GM08714 (cell line): ENCODE data around the gene ATG7.
"Not testable (repeated sequence)": the region's sequence is repeated elsewhere in the genome, so short reads cannot be mapped to it uniquely, and the experiment has no call there.

Experiments used
- H3K4me3 ChIP-seq: fragments of 200-500 bp; sonication (Bioruptor generic); 2 replicates; pipeline ENCODE4 v1.5.1; 2014; ENCODE audit warnings: mild to moderate bottlenecking, low read length, inconsistent platforms
- ZNF274 ChIP-seq: IDR thresholded peaks from 2 replicates; pipeline ENCODE4 v1.6.1; 2012; ENCODE audit warnings: mild to moderate bottlenecking, low read depth, low read length

Gene ATG7

DNA sequence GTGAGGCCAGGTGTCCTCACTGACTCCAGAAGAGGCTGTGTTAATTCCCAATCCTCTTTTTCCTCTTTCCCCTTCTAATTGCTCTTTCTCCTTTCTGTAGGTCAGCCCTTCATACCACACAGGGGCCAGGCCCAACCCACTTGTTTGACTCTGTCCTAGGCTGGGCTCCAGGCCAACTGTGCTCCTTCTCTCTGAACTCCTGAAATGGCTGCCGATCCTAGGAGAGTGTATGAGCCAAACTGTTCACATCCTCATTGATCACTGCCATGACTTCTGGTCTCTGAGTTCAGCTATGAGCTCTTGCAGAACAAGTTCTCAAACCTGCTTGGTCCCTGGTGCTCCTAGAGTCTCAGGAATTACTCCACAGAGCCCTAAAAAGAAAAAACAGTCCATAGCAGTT lies 226.4 kb downstream of the ATG7 start:
- no peak for TF ChIP-seq ZNF274

GRCh38 chr3:11499144-11499543 lies 226.9 kb downstream of the ATG7 start:
- TF ChIP-seq ZNF274, result no peak
- H3K4me3 ChIP-seq, result no peak overlapping the region

More for the DNA sequence above, 226.4 kb downstream of the ATG7 start:
- no peak overlapping the region for H3K4me3 ChIP-seq

DNA sequence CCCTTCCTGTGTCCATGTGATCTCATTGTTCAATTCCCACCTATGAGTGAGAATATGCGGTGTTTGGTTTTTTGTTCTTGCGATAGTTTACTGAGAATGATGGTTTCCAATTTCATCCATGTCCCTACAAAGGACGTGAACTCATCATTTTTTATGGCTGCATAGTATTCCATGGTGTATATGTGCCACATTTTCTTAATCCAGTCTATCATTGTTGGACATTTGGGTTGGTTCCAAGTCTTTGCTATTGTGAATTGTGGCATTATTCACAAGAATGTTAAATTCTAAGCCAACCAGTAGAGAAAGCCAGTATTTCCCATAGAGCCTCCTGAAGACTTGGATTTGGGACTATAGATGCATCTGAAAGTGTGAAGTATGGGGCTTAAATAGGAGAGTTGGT lies 230.2 kb downstream of the ATG7 start:
- not testable (repeated sequence) for H3K4me3 ChIP-seq

GRCh38 chr3:11507719-11508118 lies 235.5 kb downstream of the ATG7 start:
- H3K4me3 ChIP-seq, result no peak overlapping the region
- TF ChIP-seq ZNF274, result no peak

DNA sequence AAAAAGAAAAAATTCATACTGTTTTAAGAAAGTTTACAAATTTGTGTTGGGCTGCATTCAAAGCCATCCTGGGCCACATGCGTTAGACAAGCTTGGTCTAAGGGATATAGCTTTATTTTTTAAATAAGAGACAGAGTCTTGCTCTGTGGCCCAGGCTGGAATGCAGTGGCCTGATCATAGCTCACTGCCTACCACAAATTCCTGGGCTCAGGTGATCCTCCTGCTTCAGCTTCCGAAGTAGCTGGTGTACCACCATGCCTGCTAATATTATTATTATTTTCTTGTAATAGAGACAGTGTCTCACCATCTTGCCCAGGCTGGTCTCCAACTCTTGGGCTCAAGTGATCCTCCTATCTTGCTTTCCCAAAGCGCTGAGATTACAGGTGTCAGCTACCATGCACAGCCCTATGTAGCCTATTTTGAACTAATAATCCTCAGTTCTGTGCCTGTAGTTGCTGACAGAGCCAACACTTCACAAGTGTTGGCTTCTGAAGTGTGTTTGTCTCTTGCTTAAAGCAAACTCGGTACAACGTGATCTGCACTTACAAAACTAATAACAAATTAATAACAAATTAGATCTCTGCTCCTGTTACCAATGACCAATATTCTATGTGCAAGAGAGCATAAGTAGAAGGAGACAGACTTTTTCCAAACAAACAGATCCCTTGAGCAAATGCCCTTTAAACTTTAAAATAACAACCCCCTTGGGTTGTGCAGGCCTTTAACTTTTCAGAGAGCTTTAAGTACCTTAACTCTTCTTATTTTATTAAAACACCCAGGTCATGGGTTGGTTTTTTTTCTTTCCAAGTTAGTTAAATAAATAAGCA lies 236.4 kb downstream of the ATG7 start:
- H3K4me3 ChIP-seq, result no peak overlapping the region
- no peak for TF ChIP-seq ZNF274

DNA sequence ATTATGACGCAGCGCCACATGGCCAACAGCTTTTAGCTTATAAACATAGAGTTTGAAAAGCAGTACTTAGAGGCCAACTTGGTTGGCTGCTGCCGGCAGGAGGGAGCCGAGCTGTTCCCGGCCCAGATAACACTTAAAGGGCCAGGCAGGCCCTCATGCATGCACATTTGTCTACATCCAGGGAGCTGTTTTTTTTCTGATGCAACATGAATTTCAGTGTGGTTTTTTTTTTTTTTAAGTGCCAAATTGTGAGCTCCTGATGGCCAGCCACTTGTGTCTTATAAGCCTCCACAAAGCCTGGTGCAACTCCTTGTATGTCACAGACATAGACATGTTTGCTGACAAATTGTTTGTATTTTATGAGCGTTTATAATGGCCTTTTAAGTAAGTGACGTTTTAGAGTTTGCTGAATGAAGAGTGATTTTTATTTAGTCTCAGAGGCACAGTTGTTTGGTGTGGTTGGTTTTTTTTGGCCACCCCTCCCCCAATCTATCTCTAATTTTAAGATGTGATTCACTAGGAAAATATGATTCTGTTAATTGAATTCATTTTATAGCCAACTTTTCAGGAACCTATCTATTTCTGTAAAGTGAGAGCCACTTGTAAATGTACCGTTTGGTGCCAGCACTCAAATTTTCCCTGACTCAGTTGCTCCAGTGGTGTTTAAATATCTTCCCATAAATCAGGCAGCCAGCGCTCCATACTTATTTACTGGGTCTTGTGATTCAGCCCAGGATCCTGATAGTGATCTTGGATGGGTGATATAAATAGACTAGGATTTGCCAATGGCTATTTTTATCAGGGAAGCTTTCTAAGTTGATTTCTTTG lies 237.2 kb downstream of the ATG7 start:
- no peak overlapping the region for H3K4me3 ChIP-seq
- no peak for TF ChIP-seq ZNF274

- no peak overlapping the region for H3K4me3 ChIP-seq
Measured at GRCh38 chr3:11510001-11510340, 237.8 kb downstream of the ATG7 start.

GRCh38 chr3:11510356-11510755 lies 238.2 kb downstream of the ATG7 start:
- no peak overlapping the region for H3K4me3 ChIP-seq
- TF ChIP-seq ZNF274, result no peak

More at GRCh38 chr3:11510001-11510340, 237.8 kb downstream of the ATG7 start:
- TF ChIP-seq ZNF274, result no peak

GRCh38 chr3:11511606-11512005 lies 239.4 kb downstream of the ATG7 start:
- not testable (repeated sequence) for H3K4me3 ChIP-seq

GRCh38 chr3:11513125-11513816 lies 241.1 kb downstream of the ATG7 start:
- H3K4me3 ChIP-seq, result not testable (repeated sequence)

GRCh38 chr3:11513817-11514135 lies 241.6 kb downstream of the ATG7 start:
- no peak for TF ChIP-seq ZNF274
- H3K4me3 ChIP-seq, result no peak overlapping the region

DNA sequence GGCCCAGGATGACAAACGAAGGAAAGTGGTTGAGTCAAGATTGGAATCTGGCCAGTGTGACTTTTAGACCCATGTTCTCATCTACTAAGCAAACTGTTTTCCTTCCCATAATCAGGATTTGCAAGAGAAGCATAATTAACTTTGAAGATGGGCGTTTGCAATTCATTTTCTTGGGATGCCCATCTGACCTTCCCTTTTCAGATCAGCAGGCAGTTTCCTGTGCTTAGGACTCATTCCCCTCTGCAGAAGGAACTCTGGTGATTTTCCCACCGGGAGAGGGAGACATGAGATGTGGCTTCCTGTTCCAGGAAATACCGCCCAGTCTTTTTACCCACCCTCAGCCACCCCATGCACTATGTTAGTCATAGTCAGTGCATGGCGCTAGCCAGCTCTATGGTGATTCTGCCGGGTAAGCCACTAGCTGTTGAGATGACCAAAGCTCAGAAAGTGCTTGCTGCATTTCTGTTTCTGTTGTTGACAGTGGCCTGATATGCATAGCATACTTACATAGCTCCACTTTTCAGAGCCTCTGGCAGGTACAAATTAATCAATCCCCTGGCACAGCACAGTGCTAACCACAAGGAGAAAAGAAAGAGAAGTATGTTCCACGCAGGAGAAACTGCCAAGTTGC lies 242.1 kb downstream of the ATG7 start:
- no peak overlapping the region for H3K4me3 ChIP-seq
- TF ChIP-seq ZNF274, result no peak

- no peak for TF ChIP-seq ZNF274
- no peak overlapping the region for H3K4me3 ChIP-seq
Measured at GRCh38 chr3:11517601-11518000, 245.4 kb downstream of the ATG7 start.

- TF ChIP-seq ZNF274, result no peak
- no peak overlapping the region for H3K4me3 ChIP-seq
Measured at GRCh38 chr3:11521167-11521566, 249.0 kb downstream of the ATG7 start.

GRCh38 chr3:11522398-11522715 lies 250.2 kb downstream of the ATG7 start:
- TF ChIP-seq ZNF274, result no peak
- H3K4me3 ChIP-seq, result no peak overlapping the region
